IMR-90 (cell line): ENCODE measurements around the gene PDLIM5. TPM values are rescaled to one million over a fixed set of nuclear protein-coding genes. Genes with fewer than 3 reads are reported as not detected.

ENCODE experiments used
- ATAC-seq: fragments of 200-7000 bp; cut with Tn5 transposase; 2 replicates; pipeline ENCODE4 v1.9.1; 2020; ENCODE audit warnings: low read depth, mild to moderate bottlenecking, moderate library complexity
- BruUV-seq: library from RNA; stranded (reverse); fragments of 400-500 nt; replicated peaks from 2 replicates; lab custom pipeline; 2021; lab: Mats Ljungman, UMichigan
- CTCF ChIA-PET: fragments of 300-600 bp; formaldehyde crosslinking; extraction: SDS; loops from one replicate; lab custom pipeline; 2021; ENCODE audit warnings: antibody characterized with exemption; lab: Yijun Ruan, JAX
- POLR2A ChIA-PET: fragments of 300-600 bp; sonication (Branson Sonifier 250); formaldehyde crosslinking; loops from one replicate; lab custom pipeline; 2022; ENCODE audit warnings: antibody characterized with exemption; ENCODE audit not compliant: unreplicated experiment; lab: Charles Lee
- DNase-seq: peaks from one replicate; pipeline ENCODE4 v3.0.0; 2013
- H2AFZ ChIP-seq: replicated peaks from 2 replicates; pipeline ENCODE3; 2013; ENCODE audit warnings: low read length, mild to moderate bottlenecking; ENCODE audit not compliant: poor library complexity
- H2AK5ac ChIP-seq: 2 replicates; pipeline ENCODE4 v1.6.1; 2013; ENCODE audit warnings: low read depth, low read length, inconsistent platforms
- H2AK9ac ChIP-seq: replicated peaks from 2 replicates; pipeline ENCODE3; 2013; ENCODE audit warnings: mild to moderate bottlenecking, low read depth, low read length, moderate library complexity; ENCODE audit not compliant: poor library complexity
- H2BK120ac ChIP-seq: 2 replicates; pipeline ENCODE4 v1.6.1; 2013; ENCODE audit warnings: low read depth, low read length, inconsistent platforms
- H2BK15ac ChIP-seq: 3 replicates; pipeline ENCODE4 v1.6.1; 2013; ENCODE audit warnings: low read depth, low read length, inconsistent platforms
- H2BK20ac ChIP-seq: 2 replicates; pipeline ENCODE4 v1.6.1; 2013; ENCODE audit warnings: low read depth, mild to moderate bottlenecking, inconsistent platforms, low read length, moderate library complexity
- H2BK5ac ChIP-seq: 2 replicates; pipeline ENCODE4 v1.6.1; 2013; ENCODE audit warnings: mild to moderate bottlenecking, low read depth, low read length, inconsistent platforms; ENCODE audit not compliant: poor library complexity, severe bottlenecking
- H3K14ac ChIP-seq: replicated peaks from 2 replicates; pipeline ENCODE4 v1.6.1; 2013; ENCODE audit warnings: low read depth, low read length, inconsistent platforms
- H3K18ac ChIP-seq: 2 replicates; pipeline ENCODE4 v1.6.1; 2013; ENCODE audit warnings: low read depth, low read length, control low read depth
- H3K23ac ChIP-seq: 2 replicates; pipeline ENCODE4 v1.6.1; 2013; ENCODE audit warnings: low read depth, low read length, inconsistent platforms
- H3K27ac ChIP-seq: 2 replicates; pipeline ENCODE4 v1.5.1; 2013; ENCODE audit warnings: mild to moderate bottlenecking, control low read depth, low read length; ENCODE audit not compliant: insufficient read depth
- H3K27me3 ChIP-seq: 2 replicates; pipeline ENCODE4 v1.6.1; 2013; ENCODE audit warnings: low read length; ENCODE audit not compliant: control insufficient read depth, insufficient read depth
- H3K36me3 ChIP-seq: 2 replicates; pipeline ENCODE4 v1.6.1; 2013; ENCODE audit warnings: low read length, mixed read lengths; ENCODE audit not compliant: control insufficient read depth, insufficient read depth
- H3K4ac ChIP-seq: 2 replicates; pipeline ENCODE4 v1.6.1; 2013; ENCODE audit warnings: low read depth, low read length, inconsistent platforms
- H3K4me1 ChIP-seq: 2 replicates; pipeline ENCODE4 v1.6.1; 2013; ENCODE audit warnings: low read length, mixed read lengths; ENCODE audit not compliant: control insufficient read depth, insufficient read depth
- H3K4me2 ChIP-seq: 2 replicates; pipeline ENCODE4 v1.6.1; 2013; ENCODE audit warnings: low read depth, mild to moderate bottlenecking, control low read depth, low read length, moderate library complexity
- H3K4me3 ChIP-seq: 2 replicates; pipeline ENCODE4 v1.5.1; 2013; ENCODE audit warnings: low read depth, mild to moderate bottlenecking, control low read depth, low read length, moderate library complexity; ENCODE audit not compliant: insufficient read depth
- H3K56ac ChIP-seq: 2 replicates; pipeline ENCODE4 v1.6.1; 2013; ENCODE audit warnings: low read length, inconsistent platforms; ENCODE audit not compliant: insufficient read depth; ENCODE audit errors: extremely low read depth
- H3K79me1 ChIP-seq, 2 experiments: 2 replicates each; pipeline ENCODE4 v1.6.1; 2013; ENCODE audit warnings: low read length in 2 of 2, inconsistent platforms in 1 of 2, low read depth in 1 of 2
- H3K9ac ChIP-seq: 2 replicates; pipeline ENCODE4 v1.6.1; 2013; ENCODE audit warnings: low read depth, low read length, control low read depth
- H3K9me1 ChIP-seq: 2 replicates; pipeline ENCODE4 v1.6.1; 2013; ENCODE audit warnings: low read length, inconsistent platforms; ENCODE audit not compliant: insufficient read depth
- H3K9me3 ChIP-seq: 2 replicates; pipeline ENCODE4 v1.6.1; 2013; ENCODE audit warnings: low read length; ENCODE audit not compliant: control insufficient read depth, insufficient read depth
- H4K20me1 ChIP-seq: 2 replicates; pipeline ENCODE4 v1.6.1; 2013; ENCODE audit warnings: low read length, inconsistent platforms; ENCODE audit not compliant: insufficient read depth
- H4K5ac ChIP-seq: 2 replicates; pipeline ENCODE4 v1.6.1; 2013; ENCODE audit warnings: mild to moderate bottlenecking, low read depth, low read length, control low read depth
- H4K8ac ChIP-seq, 2 experiments: 2 replicates each; pipeline ENCODE4 v1.6.1; 2013; ENCODE audit warnings: low read depth in 2 of 2, low read length in 2 of 2, control low read depth in 1 of 2, inconsistent platforms in 1 of 2
- H4K91ac ChIP-seq: 2 replicates; pipeline ENCODE4 v1.6.1; 2013; ENCODE audit warnings: low read depth, low read length, inconsistent platforms; ENCODE audit not compliant: insufficient read depth
- CEBPB ChIP-seq: IDR thresholded peaks from 2 replicates; pipeline ENCODE4 v1.6.1; 2012; ENCODE audit warnings: low read depth, low read length, improper control_type of control experiment
- CHD1 ChIP-seq: IDR thresholded peaks from 2 replicates; pipeline ENCODE4 v1.6.1; 2012; ENCODE audit warnings: low read depth, low read length, improper control_type of control experiment
- CTCF ChIP-seq: conservative IDR thresholded peaks from 2 replicates; pipeline ENCODE4 v1.5.1; 2012; ENCODE audit warnings: mild to moderate bottlenecking, low read depth, low read length, improper control_type of control experiment
- ELK1 ChIP-seq: fragments of 150-350 bp; IDR thresholded peaks from 2 replicates; pipeline ENCODE4 v1.6.1; 2016; ENCODE audit warnings: low read depth, mild to moderate bottlenecking, low read length, moderate library complexity, borderline replicate concordance
- FOS ChIP-seq: fragments of 150-350 bp; IDR thresholded peaks from 2 replicates; pipeline ENCODE4 v1.6.1; 2016; ENCODE audit warnings: low read depth, low read length
- MAFK ChIP-seq: IDR thresholded peaks from 2 replicates; pipeline ENCODE4 v1.6.1; 2012; ENCODE audit warnings: low read depth, low read length, improper control_type of control experiment
- MAZ ChIP-seq: IDR thresholded peaks from 2 replicates; pipeline ENCODE4 v1.6.1; 2012; ENCODE audit warnings: low read depth, mild to moderate bottlenecking, low read length, improper control_type of control experiment, moderate library complexity, borderline replicate concordance
- MXI1 ChIP-seq: IDR thresholded peaks from 2 replicates; pipeline ENCODE4 v1.6.1; 2012; ENCODE audit warnings: low read depth, mild to moderate bottlenecking, low read length, moderate library complexity, borderline replicate concordance
- NFE2L2 ChIP-seq: fragments of 150-350 bp; IDR thresholded peaks from 2 replicates; pipeline ENCODE4 v1.6.1; 2016; ENCODE audit warnings: low read depth, mild to moderate bottlenecking, low read length
- POLR2A ChIP-seq: IDR thresholded peaks from 2 replicates; pipeline ENCODE4 v1.6.1; 2012; ENCODE audit warnings: mild to moderate bottlenecking, low read depth, low read length
- RAD21 ChIP-seq: IDR thresholded peaks from 2 replicates; pipeline ENCODE4 v1.6.1; 2012; ENCODE audit warnings: low read length, improper control_type of control experiment
- RCOR1 ChIP-seq: IDR thresholded peaks from 2 replicates; pipeline ENCODE4 v1.6.1; 2012; ENCODE audit warnings: mild to moderate bottlenecking, low read length, improper control_type of control experiment; ENCODE audit not compliant: insufficient replicate concordance
- RFX5 ChIP-seq: IDR thresholded peaks from 2 replicates; pipeline ENCODE4 v1.8.0; 2012; ENCODE audit warnings: low read depth, mild to moderate bottlenecking, low read length, moderate library complexity
- SMC3 ChIP-seq: fragments of 150-350 bp; IDR thresholded peaks from 2 replicates; pipeline ENCODE4 v1.6.1; 2016; ENCODE audit warnings: low read depth, mild to moderate bottlenecking, antibody characterized with exemption, low read length, moderate library complexity
- USF2 ChIP-seq: fragments of 150-350 bp; IDR thresholded peaks from 2 replicates; pipeline ENCODE4 v1.6.1; 2017; ENCODE audit warnings: mild to moderate bottlenecking, antibody characterized with exemption, low read length, low read depth
- WGBS, 2 experiments: methylation state at CpG; one replicate each; pipeline versions ENCODE4 v1.1.5 to v1.1.7; 2013; ENCODE audit warnings: missing lambda C conversion rate in 2 of 2; ENCODE audit not compliant: insufficient read length in 1 of 2; ENCODE audit errors: extremely low coverage in 2 of 2; 5-methylcytosine and 5-hydroxymethylcytosine counted together
- dilution Hi-C: fragments of 300-500 bp; cut with HindIII; formaldehyde crosslinking; loops from one replicate; pipeline ENCODE4 v1.14.3; 2018; ENCODE audit warnings: low sequenced_read_pairs; ENCODE audit not compliant: unreplicated experiment
- in situ Hi-C: fragments of 300-500 bp; cut with MboI; formaldehyde crosslinking; loops from 3 replicates; pipeline ENCODE4 v1.14.3; 2019; ENCODE audit warnings: low sequenced_read_pairs, inconsistent platforms, mixed read lengths
- intact Hi-C: fragments of 100-400 bp; cut with micrococcal nuclease; formaldehyde crosslinking; loops from 2 replicates; pipeline ENCODE4 v1.10.0; 2022
- polyA plus RNA-seq, 3 experiments: library from polyadenylated mRNA; depleted of rRNA; stranded (reverse); fragments of >200 nt; gene quantifications; 2 replicates each; pipeline ENCODE4 v1.2.3, GENCODE V29; 2012; ENCODE audit warnings: low replicate concordance in 1 of 3
- total RNA-seq: library from RNA; depleted of rRNA; stranded (reverse); fragments of >200 nt; gene quantifications from 2 replicates; pipeline ENCODE4 v1.2.3, GENCODE V29; 2012

The PDLIM5 gene
- total and polyA plus RNA-seq, 2 of the 4 experiments (the other 2 are of a cell fraction): 96.5 to 188 TPM

GRCh38 chr4:94575652-94576051 is 123.9 kb downstream of the PDLIM5 start:
- CTCF ChIA-PET: interaction anchor here (1.1 kb wide), 1 partner anchor 147 kb away, joined by 3 read pairs; no protein-coding TSS in a partner anchor
- Histone ChIP-seq H2AFZ (peak overlapping the region; percentile 3), H4K5ac (peak overlapping the region; percentile 36), H3K14ac (peak overlapping the region; percentile 2; the same call in 1 of the 2 replicates), H3K27me3 (no peaks in the 10 kb centered on the region), H3K4me1 (peaks cover 16% of the 10 kb centered on the region), H4K20me1 (peaks cover under 1% of the 10 kb centered on the region; the same call in 1 of the 2 replicates), H3K4me2 (peak overlapping the region; percentile 43; the same call in 1 of the 2 replicates), H3K4ac (peak overlapping the region; percentile 45; the same call in 1 of the 2 replicates), H3K56ac (no peak overlapping the region), H2BK5ac (peak overlapping the region; percentile 51), H2BK15ac (no peak overlapping the region; the same call in 2 of the 3 replicates), H4K8ac (peak overlapping the region in 1 of 2 experiments; percentile 11; a peak in 1 of 4 replicates), H2AK5ac (peak overlapping the region; percentile 46), H4K91ac (no peak overlapping the region; the same call in 1 of the 2 replicates), H2BK120ac (0 out of 2 replicates have a peak overlapping the region, but pooled peaks have one; percentile 34), H3K18ac (peak overlapping the region; percentile 81), H3K9me3 (no peaks in the 10 kb centered on the region), H3K9ac (no peak overlapping the region), H2BK20ac (peak overlapping the region; percentile 11; the same call in 1 of the 2 replicates), H3K23ac (peak overlapping the region; percentile 62), H3K36me3 (peaks cover 4% of the 10 kb centered on the region), H2AK9ac (peak overlapping the region; percentile 39), H3K4me3 (no peak overlapping the region), H3K27ac (peak overlapping the region; percentile 32; the same call in 1 of the 2 replicates), H3K79me1 (peaks cover 22 to 37% of the 10 kb centered on the region in 2 experiments), H3K9me1 (peaks cover 7% of the 10 kb centered on the region)
- 93% methylated on average over 3 of the region's 10 CpGs; no CpG with 5 or more reads in 1 of the 2 experiments for WGBS, 2 experiments
- no TSS peak for BruUV-seq
- dilution Hi-C loops (no loop called here), intact Hi-C loops (loop anchor here (5.0 kb wide), 2 partner anchors 123 to 168 kb away; partner anchors contain the start of gene PDLIM5), in situ Hi-C loops (loop anchor here (25.0 kb wide), 1 partner anchor 763 kb away; no protein-coding TSS in a partner anchor)
- ATAC-seq: no peak
- DNase-seq: no peak
- POLR2A ChIA-PET: no interaction called here
- TF ChIP-seq RCOR1 (no peak), MAFK (no peak), ELK1 (no peak), FOS (no peak), CTCF (no peak), CEBPB (no peak), NFE2L2 (no peak), RAD21 (no peak), POLR2A (no peak), MXI1 (no peak), USF2 (no peak), MAZ (no peak), RFX5 (no peak), SMC3 (no peak), CHD1 (no peak)
